NCI-H1105 (cell line): Measurements from ENCODE around the gene KMT5C.

Source experiments
- DNase-seq: peaks from one replicate; lab custom pipeline; 2025; lab: John Stamatoyannopoulos, UW

The KMT5C gene

GRCh38 chr19:55347442-55348009 lies 7.8 kb downstream of the KMT5C start:
- DNase-seq: no peak

- DNase-seq: no peak
These were observed 8.8 kb downstream of the KMT5C start for GRCh38 chr19:55348317-55349034.

GRCh38 chr19:55350620-55351315 lies 11.1 kb downstream of the KMT5C start:
- DNase-seq: no peak

- no peak for DNase-seq
These were observed 12.4 kb downstream of the KMT5C start for GRCh38 chr19:55352040-55352439.

- no peak for DNase-seq
These were observed 13.0 kb downstream of the KMT5C start for GRCh38 chr19:55352549-55353145.

GRCh38 chr19:55353356-55353802 lies 13.7 kb downstream of the KMT5C start:
- no peak for DNase-seq

- DNase-seq: peak; percentile 44
These were observed 14.4 kb downstream of the KMT5C start for GRCh38 chr19:55353803-55354697.

- DNase-seq: no peak
These were observed 15.1 kb downstream of the KMT5C start, which contains the start of gene COX6B2 for GRCh38 chr19:55354698-55355212. COX6B2 (minus strand) TSS chr19:55354719; CDS start chr19:55354521, 198 bp downstream.

GRCh38 chr19:55355213-55355821 lies 15.6 kb downstream of the KMT5C start:
- DNase-seq: no peak

GRCh38 chr19:55358493-55358892 lies 18.8 kb downstream of the KMT5C start:
- no peak for DNase-seq

- peak; percentile 51 for DNase-seq
These were observed 19.6 kb downstream of the KMT5C start for GRCh38 chr19:55358943-55359908.

GRCh38 chr19:55360902-55361301 lies 21.2 kb downstream of the KMT5C start:
- no peak for DNase-seq

- no peak for DNase-seq
These were observed 22.7 kb downstream of the KMT5C start for GRCh38 chr19:55362174-55362989.

- DNase-seq: no peak
These were observed 23.5 kb downstream of the KMT5C start, which contains the start of gene GARIN5B for GRCh38 chr19:55362990-55363716. GARIN5B (minus strand) TSS chr19:55363260; CDS start chr19:55363066, 194 bp downstream.

- no peak for DNase-seq
These were observed 25.6 kb downstream of the KMT5C start for GRCh38 chr19:55365245-55365644.

GRCh38 chr19:55365964-55366363 lies 26.3 kb downstream of the KMT5C start:
- no peak for DNase-seq

- DNase-seq: no peak
These were observed 27.1 kb downstream of the KMT5C start for GRCh38 chr19:55366790-55367189.

- no peak for DNase-seq
These were observed 28.4 kb downstream of the KMT5C start for GRCh38 chr19:55368106-55368505.
